GM21737 (cell line): Measurements from ENCODE around the gene APOF.
"Not testable (repeated sequence)": the region's sequence is repeated elsewhere in the genome, so short reads cannot be mapped to it uniquely, and the experiment has no call there.

ENCODE experiments used
- ATAC-seq: cut with Tn5 transposase; IDR thresholded peaks from one replicate; pipeline ENCODE4 v1.9.1; 2021; ENCODE audit warnings: mild to moderate bottlenecking, moderate library complexity; ENCODE audit not compliant: unreplicated experiment

The APOF gene

GRCh38 chr12:56333679-56334489, 28.8 kb downstream of the APOF start, which contains the start of gene PAN2:
Gene PAN2, minus strand, starts transcription at chr12:56334000. Its CDS starts 906 bp downstream, at chr12:56333094.
- ATAC-seq, result peak; percentile 91

GRCh38 chr12:56333197-56333678, 29.4 kb downstream of the APOF start:
- no peak for ATAC-seq

- no peak for ATAC-seq
Observed at GRCh38 chr12:56332512-56333196, 30.0 kb downstream of the APOF start.

- no peak for ATAC-seq
Observed at GRCh38 chr12:56330936-56331490, 31.6 kb downstream of the APOF start.

GRCh38 chr12:56326533-56326932, 36.1 kb downstream of the APOF start:
- no peak for ATAC-seq

- ATAC-seq, result no peak
Observed at GRCh38 chr12:56326126-56326525, 36.5 kb downstream of the APOF start.

GRCh38 chr12:56324206-56324605, 38.5 kb downstream of the APOF start:
- ATAC-seq, result no peak

- not testable (repeated sequence) for ATAC-seq
Observed at GRCh38 chr12:56321610-56322009, 41.0 kb downstream of the APOF start.

- ATAC-seq, result no peak
Observed at GRCh38 chr12:56321027-56321426, 41.6 kb downstream of the APOF start.

GRCh38 chr12:56317675-56318074, 45.0 kb downstream of the APOF start:
- ATAC-seq, result no peak

GRCh38 chr12:56315622-56316473, 46.8 kb downstream of the APOF start, which contains the start of gene CNPY2:
Gene CNPY2, minus strand, starts transcription at chr12:56315988. Its CDS starts 771 bp downstream, at chr12:56315217.
- ATAC-seq, result peak; percentile 88

- ATAC-seq, result no peak
Observed at GRCh38 chr12:56315249-56315621, 47.4 kb downstream of the APOF start.

- no peak for ATAC-seq
Observed at GRCh38 chr12:56311003-56311402, 51.7 kb downstream of the APOF start.
